GM12801 (cell line): ENCODE results near the gene C11orf97.

ENCODE experiments used
- TF ChIP-seq, protein P1 (sequence below): IDR thresholded peaks from one replicate; pipeline ENCODE4 v1.5.1; 2011; ENCODE audit warnings: control low read depth; ENCODE audit not compliant: insufficient read length; ENCODE audit errors: extremely low read depth

C11orf97 gene

DNA sequence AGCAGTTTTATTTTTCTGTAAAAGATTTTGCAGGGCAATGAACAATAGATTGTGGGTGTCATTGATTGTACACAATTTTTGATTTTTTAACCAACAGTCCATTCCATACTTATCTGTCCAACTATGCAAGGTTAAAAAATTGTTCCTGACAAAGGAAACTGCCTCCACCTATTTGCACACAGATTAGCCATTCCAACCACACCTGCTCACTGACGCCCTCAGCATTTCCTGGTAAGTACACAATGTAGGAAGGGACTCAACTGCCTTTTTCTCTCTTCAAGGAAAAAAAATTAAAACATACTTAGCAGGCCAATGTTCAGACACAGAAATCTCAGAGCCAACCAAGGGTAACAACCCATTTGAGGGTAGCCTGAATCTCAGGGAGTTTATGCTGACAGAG is 27.2 kb downstream of the C11orf97 start:
- TF ChIP-seq, protein P1, sequence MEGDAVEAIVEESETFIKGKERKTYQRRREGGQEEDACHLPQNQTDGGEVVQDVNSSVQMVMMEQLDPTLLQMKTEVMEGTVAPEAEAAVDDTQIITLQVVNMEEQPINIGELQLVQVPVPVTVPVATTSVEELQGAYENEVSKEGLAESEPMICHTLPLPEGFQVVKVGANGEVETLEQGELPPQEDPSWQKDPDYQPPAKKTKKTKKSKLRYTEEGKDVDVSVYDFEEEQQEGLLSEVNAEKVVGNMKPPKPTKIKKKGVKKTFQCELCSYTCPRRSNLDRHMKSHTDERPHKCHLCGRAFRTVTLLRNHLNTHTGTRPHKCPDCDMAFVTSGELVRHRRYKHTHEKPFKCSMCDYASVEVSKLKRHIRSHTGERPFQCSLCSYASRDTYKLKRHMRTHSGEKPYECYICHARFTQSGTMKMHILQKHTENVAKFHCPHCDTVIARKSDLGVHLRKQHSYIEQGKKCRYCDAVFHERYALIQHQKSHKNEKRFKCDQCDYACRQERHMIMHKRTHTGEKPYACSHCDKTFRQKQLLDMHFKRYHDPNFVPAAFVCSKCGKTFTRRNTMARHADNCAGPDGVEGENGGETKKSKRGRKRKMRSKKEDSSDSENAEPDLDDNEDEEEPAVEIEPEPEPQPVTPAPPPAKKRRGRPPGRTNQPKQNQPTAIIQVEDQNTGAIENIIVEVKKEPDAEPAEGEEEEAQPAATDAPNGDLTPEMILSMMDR, result no peak

DNA sequence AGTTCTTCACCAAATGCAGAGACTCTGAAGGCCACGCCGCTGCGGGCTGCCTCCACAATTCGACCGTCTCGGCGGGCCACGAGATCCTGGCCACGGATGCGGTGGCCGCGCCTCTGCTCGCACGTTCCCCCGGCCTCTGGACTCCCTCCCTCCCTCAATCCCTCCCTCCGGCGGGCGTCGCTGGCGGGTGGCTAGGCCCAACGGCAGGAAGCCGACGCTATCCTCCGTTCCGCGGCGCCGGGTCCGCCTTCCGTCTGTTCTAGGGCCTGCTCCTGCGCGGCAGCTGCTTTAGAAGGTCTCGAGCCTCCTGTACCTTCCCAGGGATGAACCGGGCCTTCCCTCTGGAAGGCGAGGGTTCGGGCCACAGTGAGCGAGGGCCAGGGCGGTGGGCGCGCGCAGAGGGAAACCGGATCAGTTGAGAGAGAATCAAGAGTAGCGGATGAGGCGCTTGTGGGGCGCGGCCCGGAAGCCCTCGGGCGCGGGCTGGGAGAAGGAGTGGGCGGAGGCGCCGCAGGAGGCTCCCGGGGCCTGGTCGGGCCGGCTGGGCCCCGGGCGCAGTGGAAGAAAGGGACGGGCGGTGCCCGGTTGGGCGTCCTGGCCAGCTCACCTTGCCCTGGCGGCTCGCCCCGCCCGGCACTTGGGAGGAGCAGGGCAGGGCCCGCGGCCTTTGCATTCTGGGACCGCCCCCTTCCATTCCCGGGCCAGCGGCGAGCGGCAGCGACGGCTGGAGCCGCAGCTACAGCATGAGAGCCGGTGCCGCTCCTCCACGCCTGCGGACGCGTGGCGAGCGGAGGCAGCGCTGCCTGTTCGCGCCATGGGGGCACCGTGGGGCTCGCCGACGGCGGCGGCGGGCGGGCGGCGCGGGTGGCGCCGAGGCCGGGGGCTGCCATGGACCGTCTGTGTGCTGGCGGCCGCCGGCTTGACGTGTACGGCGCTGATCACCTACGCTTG is 31.7 kb downstream of the C11orf97 start, which contains the start of gene FUT4:
TSS of gene FUT4 (plus strand) at position 227 of the 951 bp plus-strand sequence. CDS start at position 440, 213 bp downstream.
- TF ChIP-seq, protein P1, result no peak

DNA sequence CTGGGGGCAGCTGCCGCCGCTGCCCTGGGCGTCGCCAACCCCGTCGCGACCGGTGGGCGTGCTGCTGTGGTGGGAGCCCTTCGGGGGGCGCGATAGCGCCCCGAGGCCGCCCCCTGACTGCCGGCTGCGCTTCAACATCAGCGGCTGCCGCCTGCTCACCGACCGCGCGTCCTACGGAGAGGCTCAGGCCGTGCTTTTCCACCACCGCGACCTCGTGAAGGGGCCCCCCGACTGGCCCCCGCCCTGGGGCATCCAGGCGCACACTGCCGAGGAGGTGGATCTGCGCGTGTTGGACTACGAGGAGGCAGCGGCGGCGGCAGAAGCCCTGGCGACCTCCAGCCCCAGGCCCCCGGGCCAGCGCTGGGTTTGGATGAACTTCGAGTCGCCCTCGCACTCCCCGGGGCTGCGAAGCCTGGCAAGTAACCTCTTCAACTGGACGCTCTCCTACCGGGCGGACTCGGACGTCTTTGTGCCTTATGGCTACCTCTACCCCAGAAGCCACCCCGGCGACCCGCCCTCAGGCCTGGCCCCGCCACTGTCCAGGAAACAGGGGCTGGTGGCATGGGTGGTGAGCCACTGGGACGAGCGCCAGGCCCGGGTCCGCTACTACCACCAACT is 32.5 kb downstream of the C11orf97 start:
- TF ChIP-seq, protein P1, result no peak

DNA sequence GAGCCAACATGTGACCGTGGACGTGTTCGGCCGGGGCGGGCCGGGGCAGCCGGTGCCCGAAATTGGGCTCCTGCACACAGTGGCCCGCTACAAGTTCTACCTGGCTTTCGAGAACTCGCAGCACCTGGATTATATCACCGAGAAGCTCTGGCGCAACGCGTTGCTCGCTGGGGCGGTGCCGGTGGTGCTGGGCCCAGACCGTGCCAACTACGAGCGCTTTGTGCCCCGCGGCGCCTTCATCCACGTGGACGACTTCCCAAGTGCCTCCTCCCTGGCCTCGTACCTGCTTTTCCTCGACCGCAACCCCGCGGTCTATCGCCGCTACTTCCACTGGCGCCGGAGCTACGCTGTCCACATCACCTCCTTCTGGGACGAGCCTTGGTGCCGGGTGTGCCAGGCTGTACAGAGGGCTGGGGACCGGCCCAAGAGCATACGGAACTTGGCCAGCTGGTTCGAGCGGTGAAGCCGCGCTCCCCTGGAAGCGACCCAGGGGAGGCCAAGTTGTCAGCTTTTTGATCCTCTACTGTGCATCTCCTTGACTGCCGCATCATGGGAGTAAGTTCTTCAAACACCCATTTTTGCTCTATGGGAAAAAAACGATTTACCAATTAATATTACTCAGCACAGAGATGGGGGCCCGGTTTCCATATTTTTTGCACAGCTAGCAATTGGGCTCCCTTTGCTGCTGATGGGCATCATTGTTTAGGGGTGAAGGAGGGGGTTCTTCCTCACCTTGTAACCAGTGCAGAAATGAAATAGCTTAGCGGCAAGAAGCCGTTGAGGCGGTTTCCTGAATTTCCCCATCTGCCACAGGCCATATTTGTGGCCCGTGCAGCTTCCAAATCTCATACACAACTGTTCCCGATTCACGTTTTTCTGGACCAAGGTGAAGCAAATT is 33.3 kb downstream of the C11orf97 start:
- TF ChIP-seq, protein P1, result no peak

DNA sequence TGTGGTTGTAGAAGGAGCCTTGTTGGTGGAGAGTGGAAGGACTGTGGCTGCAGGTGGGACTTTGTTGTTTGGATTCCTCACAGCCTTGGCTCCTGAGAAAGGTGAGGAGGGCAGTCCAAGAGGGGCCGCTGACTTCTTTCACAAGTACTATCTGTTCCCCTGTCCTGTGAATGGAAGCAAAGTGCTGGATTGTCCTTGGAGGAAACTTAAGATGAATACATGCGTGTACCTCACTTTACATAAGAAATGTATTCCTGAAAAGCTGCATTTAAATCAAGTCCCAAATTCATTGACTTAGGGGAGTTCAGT is 33.9 kb downstream of the C11orf97 start:
- TF ChIP-seq, protein P1, result no peak

DNA sequence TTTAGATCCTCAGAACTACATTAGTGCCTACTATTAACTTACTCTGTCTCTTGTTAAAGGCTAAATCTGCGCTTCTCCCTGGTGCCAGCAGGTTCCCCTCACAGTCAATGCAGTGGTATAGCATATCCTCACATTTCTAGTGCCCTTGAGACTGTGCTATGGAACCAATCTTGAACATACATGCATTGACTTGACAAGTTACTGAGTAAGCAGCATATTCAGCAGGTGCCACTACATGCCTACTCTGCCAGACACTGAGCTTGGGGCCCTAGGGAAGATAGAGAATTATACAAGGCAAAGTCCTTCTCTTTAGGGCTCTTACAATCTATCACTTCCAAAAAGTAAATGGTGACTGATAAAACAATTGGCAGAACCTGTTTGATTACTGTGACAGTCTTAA is 34.6 kb downstream of the C11orf97 start:
- TF ChIP-seq, protein P1, result no peak

DNA sequence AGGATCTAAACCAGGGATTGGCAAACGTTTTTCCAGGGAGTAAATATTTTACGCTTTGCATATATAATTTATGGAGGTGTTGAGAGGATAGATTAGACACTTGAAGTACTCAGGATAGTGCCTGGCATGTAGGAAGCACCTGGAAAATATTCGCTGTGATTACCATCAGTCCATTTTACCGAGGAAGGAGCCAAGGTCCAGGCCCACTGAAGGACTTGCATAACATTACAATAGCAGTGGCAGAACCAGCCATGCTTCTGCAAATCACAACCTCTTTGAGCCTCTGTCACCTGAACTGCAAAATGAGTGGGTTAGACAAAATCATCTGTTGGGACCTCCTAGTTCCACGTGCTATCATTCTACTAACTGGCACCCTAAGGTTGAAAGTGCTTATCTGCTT is 36.9 kb downstream of the C11orf97 start:
- TF ChIP-seq, protein P1, result no peak
